Endothelial cell of umbilical vein (primary cell): ENCODE measurements around the gene NCKAP5. TPM values are rescaled to one million over a fixed set of nuclear protein-coding genes. Genes with fewer than 3 reads are reported as not detected.

Source experiments
- BruUV-seq: library from RNA; stranded (reverse); fragments of 400-500 nt; replicated peaks from 2 replicates; lab custom pipeline; 2021; lab: Mats Ljungman, UMichigan
- CTCF ChIA-PET: fragments of 300-600, 350-600 bp; sonication (Branson Sonifier 250); formaldehyde crosslinking; loops from one replicate; lab custom pipeline; 2021; ENCODE audit warnings: antibody characterized with exemption, inconsistent platforms; lab: Charles Lee
- POLR2A ChIA-PET: fragments of 300-600, 350-600 bp; sonication (Branson Sonifier 250); formaldehyde crosslinking; loops from one replicate; lab custom pipeline; 2021; ENCODE audit warnings: antibody characterized with exemption, inconsistent platforms; lab: Charles Lee
- DNase-seq: peaks from one replicate; pipeline ENCODE4 v3.0.0-alpha.2; 2011; ENCODE audit warnings: low read depth, low spot score
- FAIRE-seq: peaks from 2 replicates; lab custom pipeline; 2011; peaks lifted over from hg19 to GRCh38; lab: Jason Lieb, UNC
- H2AFZ ChIP-seq: 2 replicates; pipeline ENCODE4 v1.6.0; 2012; ENCODE audit warnings: low read depth, low read length, control low read depth, inconsistent platforms
- H3K27ac ChIP-seq: 2 replicates; pipeline ENCODE4 v1.5.1; 2011; ENCODE audit warnings: low read depth, mild to moderate bottlenecking, control low read depth, low read length, moderate library complexity; ENCODE audit not compliant: insufficient read depth
- H3K27me3 ChIP-seq, 2 experiments: 2 replicates each; pipeline versions ENCODE4 v1.6.0 to v1.6.1; 2011; ENCODE audit warnings: low read length in 2 of 2, mixed read lengths in 1 of 2; ENCODE audit not compliant: control insufficient read depth in 2 of 2, insufficient read depth in 2 of 2
- H3K36me3 ChIP-seq, 2 experiments: 2 replicates in 1 of 2; 3 replicates in 1 of 2; pipeline ENCODE4 v1.5.1; 2011; ENCODE audit warnings: low read length in 2 of 2, mild to moderate bottlenecking in 1 of 2, moderate library complexity in 1 of 2; ENCODE audit not compliant: control insufficient read depth in 2 of 2, insufficient read depth in 2 of 2; ENCODE audit errors: extremely low read depth in 1 of 2
- H3K4me1 ChIP-seq: 3 replicates; pipeline ENCODE4 v1.5.1; 2011; ENCODE audit warnings: mild to moderate bottlenecking, low read length; ENCODE audit not compliant: control insufficient read depth, insufficient read depth; ENCODE audit errors: extremely low read depth
- H3K4me2 ChIP-seq: 2 replicates; pipeline ENCODE4 v1.6.1; 2011; ENCODE audit warnings: low read length, control low read depth, mixed read lengths; ENCODE audit not compliant: insufficient read depth
- H3K4me3 ChIP-seq, 3 experiments: fragments of 200-600 bp in 1 of 3; sonication (generic), shearing (Covaris generic) in 1 of 3; replicated peaks in 1 of 3; 2 replicates each; pipeline ENCODE4 v1.5.1; 2011 to 2016; ENCODE audit warnings: control low read depth in 3 of 3, low read length in 3 of 3, mild to moderate bottlenecking in 2 of 3, inconsistent platforms in 1 of 3, low read depth in 1 of 3, moderate library complexity in 1 of 3; ENCODE audit not compliant: insufficient read depth in 1 of 3
- H3K79me2 ChIP-seq: 2 replicates; pipeline ENCODE4 v1.6.0; 2012; ENCODE audit warnings: low read length, inconsistent platforms; ENCODE audit not compliant: control insufficient read depth, insufficient read depth
- H3K9ac ChIP-seq: replicated peaks from 2 replicates; pipeline ENCODE3; 2011; ENCODE audit warnings: low read length, control low read depth; ENCODE audit not compliant: insufficient read depth; ENCODE audit errors: extremely low read depth
- H3K9me1 ChIP-seq: replicated peaks from 3 replicates; pipeline ENCODE4 v1.6.0; 2011; ENCODE audit warnings: mild to moderate bottlenecking, low read length; ENCODE audit not compliant: control insufficient read depth, insufficient read depth; ENCODE audit errors: extremely low read depth
- H3K9me3 ChIP-seq: replicated peaks from 2 replicates; pipeline ENCODE4 v1.5.1; 2012; ENCODE audit warnings: low read length, inconsistent platforms; ENCODE audit not compliant: control insufficient read depth, insufficient read depth
- H4K20me1 ChIP-seq: replicated peaks from 2 replicates; pipeline ENCODE3; 2011; ENCODE audit warnings: mild to moderate bottlenecking, low read length; ENCODE audit not compliant: control insufficient read depth, insufficient read depth; ENCODE audit errors: extremely low read depth
- CTCF ChIP-seq, 2 donors: IDR thresholded peaks; 1 replicate in 1 of 2; 2 replicates in 1 of 2; pipeline ENCODE4 v1.5.1; 2011; ENCODE audit warnings: low read length in 2 of 2, mild to moderate bottlenecking in 2 of 2, moderate library complexity in 2 of 2, control low read depth in 1 of 2, inconsistent platforms in 1 of 2, low read depth in 1 of 2; ENCODE audit not compliant: insufficient read depth in 1 of 2; ENCODE audit errors: extremely low read depth in 1 of 2
- EZH2 ChIP-seq: IDR thresholded peaks from 2 replicates; pipeline ENCODE4 v1.6.1; 2012; ENCODE audit warnings: borderline replicate concordance, low read depth, mild to moderate bottlenecking, moderate library complexity, low read length, inconsistent platforms; ENCODE audit not compliant: severe bottlenecking
- FOS ChIP-seq: IDR thresholded peaks from 2 replicates; pipeline ENCODE4 v1.6.1; 2011; ENCODE audit warnings: mild to moderate bottlenecking, low read length, moderate library complexity, borderline replicate concordance; ENCODE audit not compliant: insufficient read depth
- GATA2 ChIP-seq: IDR thresholded peaks from 2 replicates; pipeline ENCODE4 v1.7.0; 2011; ENCODE audit warnings: low read depth, mild to moderate bottlenecking, moderate library complexity, mixed read lengths, low read length; ENCODE audit not compliant: insufficient read length, insufficient read depth
- JUN ChIP-seq: IDR thresholded peaks from 2 replicates; pipeline ENCODE4 v1.6.1; 2011; ENCODE audit warnings: borderline replicate concordance, low read depth; ENCODE audit not compliant: insufficient read length, insufficient read depth
- MAX ChIP-seq: IDR thresholded peaks from 2 replicates; pipeline ENCODE4 v1.6.1; 2011; ENCODE audit not compliant: insufficient read depth, insufficient read length
- MYC ChIP-seq: IDR thresholded peaks from one replicate; pipeline ENCODE4 v1.6.1; 2011; ENCODE audit warnings: mild to moderate bottlenecking, low read depth, low read length
- POLR2A ChIP-seq: IDR thresholded peaks from 2 replicates; pipeline ENCODE4 v1.6.1; 2012; ENCODE audit warnings: low read depth, mild to moderate bottlenecking, control low read depth, low read length
- POLR2AphosphoS5 ChIP-seq: IDR thresholded peaks from 2 replicates; pipeline ENCODE4 v1.6.1; 2012; ENCODE audit warnings: low read depth, mild to moderate bottlenecking, control low read depth, low read length, moderate library complexity; ENCODE audit not compliant: insufficient read depth
- dilution Hi-C: fragments of 300-500 bp; cut with MboI; formaldehyde crosslinking; loops from one replicate; pipeline ENCODE4 v1.15.0; 2019; ENCODE audit warnings: low sequenced_read_pairs; ENCODE audit not compliant: extremely low pct_ligation_motif_present
- intact Hi-C: fragments of 100-400 bp; cut with micrococcal nuclease; formaldehyde crosslinking; loops from one replicate; pipeline ENCODE4 v1.10.0; 2022
- polyA plus RNA-seq, 4 experiments: library from polyadenylated mRNA; depleted of rRNA in 3 of 4; stranded (reverse) in 3 of 4; unstranded in 1 of 4; fragments of >200 nt; gene quantifications; 2 replicates each; pipeline versions ENCODE4 v1.2.1 to v1.2.3, GENCODE V29; 2011 to 2012; ENCODE audit warnings: missing spikeins in 1 of 4
- total RNA-seq: library from RNA; stranded (reverse); gene quantifications from 2 replicates; pipeline ENCODE4 v1.2.3, GENCODE V29; 2021

NCKAP5 gene
- total and polyA plus RNA-seq, 2 donors (not counting 3 experiments of a cell fraction or from before 2014, with no cell fraction given), result 0.47 to 3.3 TPM

GRCh38 chr2:132850688-132851087, 717.6 kb downstream of the NCKAP5 start:
- no peak for FAIRE-seq
- dilution Hi-C loops, result no loop called here

More at GRCh38 chr2:132850688-132851087, 717.6 kb downstream of the NCKAP5 start:
- H3K9me1 ChIP-seq, result no peaks in the 10 kb centered on the region
- no peak overlapping the region for H2AFZ ChIP-seq
- no peaks in the 10 kb centered on the region for H3K27me3 ChIP-seq
- intact Hi-C loops, result no loop called here
- H3K9me3 ChIP-seq, result no peaks in the 10 kb centered on the region
- H3K4me2 ChIP-seq, result no peak overlapping the region
- H3K4me3 ChIP-seq, result no peak overlapping the region
- H3K36me3 ChIP-seq, result no peaks in the 10 kb centered on the region
- TF ChIP-seq JUN (no peak), POLR2AphosphoS5 (no peak), POLR2A (no peak), MYC (no peak), EZH2 (no peak), MAX (no peak), CTCF (IDR thresholded peaks at IDR 0.05; ENCODE audit: extremely low read depth in 1 of 2, insufficient read depth in 1 of 2, low read depth in 1 of 2, low read length in 2 of 2) (no peak), GATA2 (no peak), FOS (no peak)
- no TSS peak for BruUV-seq
- ChIA-PET CTCF (no interaction called here), POLR2A (no interaction called here)
- H3K79me2 ChIP-seq, result no peaks in the 10 kb centered on the region
- H3K4me1 ChIP-seq, result no peaks in the 10 kb centered on the region
- no peak overlapping the region for H3K9ac ChIP-seq
- no peaks in the 10 kb centered on the region for H4K20me1 ChIP-seq
- DNase-seq, result no peak
- no peak overlapping the region for H3K27ac ChIP-seq
